ENCODE data around the gene KANSL3. TPM values are rescaled to one million over a fixed set of nuclear protein-coding genes. Genes with fewer than 3 reads are reported as not detected.

The KANSL3 gene
- total and polyA plus RNA-seq, 4 experiments from 2014 or later = 13.3 to 69.7 (median 40.2) TPM

DNA sequence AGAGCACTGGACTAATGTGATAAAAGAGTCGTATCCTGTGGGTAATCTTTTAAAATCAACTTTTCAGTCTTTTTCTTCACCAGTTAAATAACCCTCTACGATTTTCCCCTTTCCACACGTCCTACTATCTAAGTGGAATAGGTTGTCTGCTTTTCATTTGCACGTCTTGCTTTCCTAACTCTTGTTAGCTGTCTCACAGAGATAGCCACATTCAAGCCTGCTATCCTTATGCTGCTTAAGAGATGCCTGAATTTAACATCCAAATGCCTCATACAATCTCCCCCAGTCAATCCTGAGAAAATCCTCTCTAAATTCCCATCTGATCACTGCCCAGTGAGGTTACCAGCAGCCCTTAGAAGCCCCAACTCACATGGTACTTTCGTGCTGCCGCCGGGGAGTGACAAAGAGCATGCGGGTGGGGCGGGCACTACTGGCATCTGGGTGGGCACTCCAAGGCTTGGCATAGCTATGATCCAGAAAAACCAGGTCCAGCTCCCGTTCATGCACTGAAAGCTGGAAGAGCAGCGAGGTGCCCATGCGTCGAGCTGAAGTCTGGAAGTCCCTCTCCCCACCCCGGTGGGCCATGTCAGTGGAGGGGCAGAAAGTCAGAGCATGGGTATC, 1.5 kb downstream of the KANSL3 start:
- H3K9me3 Mint-ChIP-seq = peaks cover 0 to 2% (median 0%) of the 10 kb centered on the region in 8 donors
- H3K27ac ChIP-seq (ENCODE audit: low read depth, low read length) = peak overlapping the region; percentile 77

DNA sequence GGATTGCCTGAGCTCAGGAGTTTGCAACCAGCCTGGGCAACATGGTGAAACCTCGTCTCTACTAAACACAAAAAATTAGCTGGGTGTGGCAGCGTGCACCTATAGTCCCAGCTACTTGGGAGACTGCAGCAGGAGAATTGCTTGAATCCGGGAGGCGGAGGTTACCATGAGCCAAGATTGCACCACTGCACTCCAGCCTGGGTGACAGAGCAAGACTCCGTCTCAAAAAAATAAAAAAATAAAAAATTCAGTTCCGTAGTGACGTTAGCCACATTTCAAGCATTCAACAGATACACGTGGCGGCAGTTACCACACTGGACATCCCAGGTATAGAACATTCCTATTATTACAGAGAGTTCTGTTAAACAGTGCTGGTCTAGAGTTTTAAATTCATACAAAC, 4.5 kb downstream of the KANSL3 start:
- no peak overlapping the region for H3K4me3 Mint-ChIP-seq
- peaks cover 51% of the 10 kb centered on the region for H3K4me1 ChIP-seq (ENCODE audit: insufficient read depth, low read length)
- ChIA-PET CTCF (ENCODE audit: partially characterized antibody) (interaction anchor here (0.7 to 1.1 kb wide), 2 partner anchors 15 to 327 kb away, joined by 3 read pairs; no protein-coding TSS in a partner anchor), POLR2A (ENCODE audit: partially characterized antibody) (interaction anchor here (0.7 kb wide), 1 partner anchor 131 kb away, joined by 3 read pairs; no protein-coding TSS in a partner anchor)
- H3K27me3 Mint-ChIP-seq = no peaks in the 10 kb centered on the region
- peaks cover 27% of the 10 kb centered on the region for H3K36me3 ChIP-seq (ENCODE audit: insufficient read depth, low read length)
- intact Hi-C loops (cut with micrococcal nuclease) = loop anchor here (10.0 kb wide), 1 partner anchor 481 kb away; the partner anchor contains the start of gene ANKRD36
- no peak overlapping the region for H3K27ac Mint-ChIP-seq
- H3K9me3 Mint-ChIP-seq = peaks cover 0 to 2% (median 0%) of the 10 kb centered on the region in 8 donors
- H3K27ac ChIP-seq (ENCODE audit: low read depth, low read length) = no peak overlapping the region
- DNase-seq = no peak
- peaks cover 23 to 62% of the 10 kb centered on the region in 2 donors for H3K36me3 Mint-ChIP-seq
- H3K4me3 ChIP-seq (ENCODE audit: low read length in 2 of 2) = no peak overlapping the region
- H3K4me1 Mint-ChIP-seq = peaks cover 32 to 57% (median 49%) of the 10 kb centered on the region in 4 donors
- H3K27me3 ChIP-seq (ENCODE audit: insufficient read depth, low read length) = no peaks in the 10 kb centered on the region
- H3K9me3 ChIP-seq (ENCODE audit: control insufficient read depth in 1 of 2, low read length in 2 of 2) = no peaks in the 10 kb centered on the region

More for the DNA sequence above, 1.5 kb downstream of the KANSL3 start:
- ChIA-PET POLR2A (ENCODE audit: partially characterized antibody) (interaction anchor here (0.7 to 2.8 kb wide), 12 partner anchors 8 to 220 kb away, joined by 3 to 14 read pairs (median 6); partner anchors contain the start of genes ANKRD39, CNNM3 and CNNM4), CTCF (ENCODE audit: partially characterized antibody) (interaction anchor here (0.8 to 2.4 kb wide), 4 partner anchors 125 to 221 kb away, joined by 3 to 9 read pairs (median 6); partner anchors contain the start of genes ANKRD39 and CNNM4)
- H3K27ac Mint-ChIP-seq = peak overlapping the region; percentile 94 to 99 (median 97)
- no peak for DNase-seq
- peaks cover 8 to 35% of the 10 kb centered on the region in 2 donors for H3K36me3 Mint-ChIP-seq
- peaks cover 29 to 46% (median 39%) of the 10 kb centered on the region in 4 donors for H3K4me1 Mint-ChIP-seq
- Histone ChIP-seq H3K9me3 (ENCODE audit: control insufficient read depth in 1 of 2, low read length in 2 of 2) (no peaks in the 10 kb centered on the region), H3K4me3 (ENCODE audit: low read length in 2 of 2) (peak overlapping the region; percentile 79 to 92), H3K4me1 (ENCODE audit: insufficient read depth, low read length) (peaks cover 46% of the 10 kb centered on the region), H3K36me3 (ENCODE audit: insufficient read depth, low read length) (peaks cover 4% of the 10 kb centered on the region), H3K27me3 (ENCODE audit: insufficient read depth, low read length) (no peaks in the 10 kb centered on the region)
- no peaks in the 10 kb centered on the region for H3K27me3 Mint-ChIP-seq
- intact Hi-C loops (cut with micrococcal nuclease) = loop anchor here (5.0 to 10.0 kb wide), 2 partner anchors 478 to 1361 kb away; partner anchors contain the start of genes ANKRD36 and TMEM131
- peak overlapping the region; percentile 94 to 100 (median 96) for H3K4me3 Mint-ChIP-seq

DNA sequence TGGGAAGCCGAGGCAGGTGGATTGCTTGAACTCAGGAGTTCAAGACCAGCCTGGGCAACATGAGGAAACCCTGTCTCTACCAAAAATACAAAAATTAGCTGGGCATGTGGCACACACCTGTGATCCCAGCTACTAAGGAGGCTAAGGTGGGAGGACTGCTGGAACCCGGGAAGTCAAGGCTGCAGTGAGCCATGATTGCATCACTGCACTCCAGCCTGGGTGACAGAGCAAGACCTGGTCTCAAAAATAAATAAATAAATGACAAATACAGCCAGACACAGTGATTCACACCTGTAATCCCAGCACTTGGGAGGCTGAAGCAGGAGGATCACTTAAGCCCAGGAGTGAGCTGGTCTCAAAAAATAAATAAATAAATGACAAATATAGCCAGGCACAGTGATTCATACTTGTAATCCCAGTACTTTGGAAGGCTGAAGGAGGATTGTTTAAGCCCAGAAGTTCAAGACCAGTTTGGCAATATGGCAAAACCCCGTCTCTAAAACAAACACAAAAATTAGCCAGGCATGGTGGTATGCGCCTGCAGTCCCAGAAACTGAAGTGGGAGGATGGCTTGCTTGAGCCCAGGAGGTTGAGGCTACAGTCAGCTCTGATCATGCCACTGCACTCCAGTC, 6.2 kb downstream of the KANSL3 start:
- POLR2A ChIA-PET (ENCODE audit: partially characterized antibody) = no interaction called here
- peaks cover 42% of the 10 kb centered on the region for H3K4me1 ChIP-seq (ENCODE audit: insufficient read depth, low read length)
- peaks cover 41% of the 10 kb centered on the region for H3K36me3 ChIP-seq (ENCODE audit: insufficient read depth, low read length)
- Mint-ChIP-seq H3K36me3 (peaks cover 28 to 66% of the 10 kb centered on the region in 2 donors), H3K27me3 (no peaks in the 10 kb centered on the region), H3K27ac (peak overlapping the region in 1 of 7 donors; percentile 68), H3K9me3 (peaks cover 0 to 2% (median 0%) of the 10 kb centered on the region in 8 donors), H3K4me1 (peaks cover 30 to 60% (median 48%) of the 10 kb centered on the region in 4 donors), H3K4me3 (no peak overlapping the region)
- intact Hi-C loops (cut with micrococcal nuclease) = loop anchor here (10.0 kb wide), 1 partner anchor 483 kb away; the partner anchor contains the start of gene ANKRD36
- no peak for DNase-seq
- no peak overlapping the region for H3K4me3 ChIP-seq (ENCODE audit: low read length in 2 of 2)
- H3K9me3 ChIP-seq (ENCODE audit: control insufficient read depth in 1 of 2, low read length in 2 of 2) = no peaks in the 10 kb centered on the region
- H3K27ac ChIP-seq (ENCODE audit: low read depth, low read length) = no peak overlapping the region
- CTCF ChIA-PET (ENCODE audit: partially characterized antibody) = interaction anchor here (1.6 kb wide), 1 partner anchor 24 kb away, joined by 5 read pairs; no protein-coding TSS in a partner anchor
- no peaks in the 10 kb centered on the region for H3K27me3 ChIP-seq (ENCODE audit: insufficient read depth, low read length)

DNA sequence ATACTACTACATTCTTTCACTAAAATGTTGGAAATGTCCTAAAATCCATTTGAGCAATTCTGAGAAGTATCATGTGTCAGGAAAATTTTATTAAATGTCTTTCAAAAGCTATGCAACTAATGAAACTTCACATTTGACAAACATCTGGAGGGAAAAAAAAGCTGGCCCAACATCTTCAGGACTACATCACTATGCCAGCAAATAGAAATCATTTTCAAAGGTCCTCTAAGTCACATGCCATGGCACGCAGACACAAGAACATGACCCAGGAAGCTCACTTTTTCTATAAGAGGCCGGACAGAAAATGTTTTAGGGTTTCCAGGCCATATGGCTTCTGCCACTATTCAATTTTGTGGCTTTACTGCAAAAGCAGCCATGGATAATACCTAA, 11.6 kb downstream of the KANSL3 start:
- Mint-ChIP-seq H3K4me3 (no peak overlapping the region), H3K4me1 (peaks cover 14 to 39% (median 31%) of the 10 kb centered on the region in 4 donors), H3K36me3 (peaks cover 32 to 72% of the 10 kb centered on the region in 2 donors), H3K9me3 (no peaks in the 10 kb centered on the region), H3K27ac (no peak overlapping the region), H3K27me3 (no peaks in the 10 kb centered on the region)
- Histone ChIP-seq H3K4me1 (ENCODE audit: insufficient read depth, low read length) (peaks cover 6% of the 10 kb centered on the region), H3K27me3 (ENCODE audit: insufficient read depth, low read length) (no peaks in the 10 kb centered on the region), H3K36me3 (ENCODE audit: insufficient read depth, low read length) (peaks cover 42% of the 10 kb centered on the region), H3K27ac (ENCODE audit: low read depth, low read length) (no peak overlapping the region), H3K9me3 (ENCODE audit: control insufficient read depth in 1 of 2, low read length in 2 of 2) (no peaks in the 10 kb centered on the region), H3K4me3 (ENCODE audit: low read length in 2 of 2) (no peak overlapping the region)
- DNase-seq = no peak
- POLR2A ChIA-PET (ENCODE audit: partially characterized antibody) = interaction anchor here (1.0 kb wide), 1 partner anchor 134 kb away, joined by 3 read pairs; the partner anchor contains the start of gene CNNM4
- CTCF ChIA-PET (ENCODE audit: partially characterized antibody) = interaction anchor here (1.1 kb wide), 1 partner anchor 325 kb away, joined by 3 read pairs; no protein-coding TSS in a partner anchor
- intact Hi-C loops (cut with micrococcal nuclease) = no loop called here

DNA sequence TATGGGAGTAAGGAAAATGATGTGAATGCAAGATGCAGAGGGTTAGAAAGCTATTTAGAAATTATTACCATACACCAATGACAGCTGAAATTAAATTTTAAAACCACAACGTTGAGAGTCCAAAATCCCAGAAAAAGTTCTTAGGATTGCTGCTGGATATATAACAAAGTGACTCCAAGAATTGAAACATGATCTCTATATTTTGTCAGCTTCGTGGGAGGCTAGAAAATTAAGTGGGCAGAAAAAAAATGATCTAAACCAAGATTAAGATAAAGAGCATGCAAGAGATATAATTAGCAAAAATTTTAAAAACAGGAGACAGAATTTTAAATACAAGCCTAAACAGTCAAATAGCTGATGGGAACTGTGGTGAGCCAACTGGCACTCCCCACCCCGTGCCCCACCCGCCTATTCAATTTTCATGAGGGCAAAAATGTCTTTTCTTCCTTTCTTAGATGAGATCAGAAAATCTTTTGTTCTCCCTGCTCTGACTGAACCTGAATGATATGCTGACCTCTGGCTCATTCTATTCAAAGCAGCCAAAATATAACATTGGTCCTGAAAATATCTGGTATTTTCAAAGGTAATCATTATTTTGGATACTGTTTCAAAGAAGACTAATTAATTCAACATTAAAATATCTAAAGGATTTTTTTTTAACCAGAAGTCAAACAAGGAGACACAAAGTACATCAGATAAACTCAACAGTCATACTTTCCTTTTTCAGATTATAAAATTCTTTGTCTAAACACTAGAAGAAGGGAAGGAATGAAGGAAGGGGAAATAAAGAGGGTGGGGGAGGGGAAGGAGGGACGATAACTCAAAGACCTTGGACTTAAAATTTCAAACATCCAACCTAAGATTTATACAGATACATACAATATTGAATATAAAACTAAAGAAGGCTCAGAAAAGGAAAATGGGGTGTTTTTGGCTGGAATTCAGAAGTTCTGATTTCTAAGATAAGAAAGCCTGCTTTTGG, 12.2 kb downstream of the KANSL3 start:
- Mint-ChIP-seq H3K27ac (peak overlapping the region in 3 of 7 donors; percentile 5 to 64 (median 52)), H3K4me1 (peaks cover 14 to 34% (median 26%) of the 10 kb centered on the region in 4 donors), H3K4me3 (no peak overlapping the region), H3K36me3 (peaks cover 27 to 65% of the 10 kb centered on the region in 2 donors), H3K27me3 (no peaks in the 10 kb centered on the region), H3K9me3 (no peaks in the 10 kb centered on the region)
- ChIA-PET CTCF (ENCODE audit: partially characterized antibody) (interaction anchor here (1.1 kb wide), 1 partner anchor 325 kb away, joined by 3 read pairs; no protein-coding TSS in a partner anchor), POLR2A (ENCODE audit: partially characterized antibody) (interaction anchor here (1.0 kb wide), 1 partner anchor 135 kb away, joined by 3 read pairs; the partner anchor contains the start of gene CNNM4)
- Histone ChIP-seq H3K27me3 (ENCODE audit: insufficient read depth, low read length) (no peaks in the 10 kb centered on the region), H3K27ac (ENCODE audit: low read depth, low read length) (no peak overlapping the region), H3K36me3 (ENCODE audit: insufficient read depth, low read length) (peaks cover 37% of the 10 kb centered on the region), H3K4me3 (ENCODE audit: low read length in 2 of 2) (no peak overlapping the region), H3K9me3 (ENCODE audit: control insufficient read depth in 1 of 2, low read length in 2 of 2) (no peaks in the 10 kb centered on the region), H3K4me1 (ENCODE audit: insufficient read depth, low read length) (peaks cover under 1% of the 10 kb centered on the region)
- DNase-seq = no peak
- intact Hi-C loops (cut with micrococcal nuclease) = no loop called here

DNA sequence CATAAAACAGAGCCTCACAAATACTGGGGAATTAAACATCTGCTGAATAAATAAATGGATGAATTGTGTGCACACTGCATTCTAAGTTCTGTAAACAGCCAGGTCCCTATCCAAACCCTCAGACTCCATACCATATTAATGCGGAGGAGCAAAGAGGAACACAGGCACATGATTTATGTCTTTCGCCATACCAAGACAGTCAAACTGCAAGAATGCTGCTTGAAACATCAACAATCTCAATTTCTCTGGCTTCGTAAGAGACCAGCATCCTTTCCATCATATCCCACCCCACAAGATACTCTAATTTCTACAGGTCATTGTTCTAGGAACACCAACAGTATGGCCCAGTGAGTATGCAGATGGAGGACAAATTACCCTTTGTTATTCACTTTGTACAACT, 15.0 kb downstream of the KANSL3 start:
- H3K27ac ChIP-seq (ENCODE audit: low read depth, low read length) = no peak overlapping the region
- Mint-ChIP-seq H3K27me3 (no peaks in the 10 kb centered on the region), H3K4me1 (peaks cover 11 to 32% (median 24%) of the 10 kb centered on the region in 4 donors), H3K36me3 (peaks cover 27 to 62% of the 10 kb centered on the region in 2 donors), H3K27ac (peak overlapping the region in 1 of 7 donors; percentile 15), H3K9me3 (no peaks in the 10 kb centered on the region), H3K4me3 (no peak overlapping the region)
- H3K4me3 ChIP-seq (ENCODE audit: low read length in 2 of 2) = no peak overlapping the region
- ChIA-PET CTCF (ENCODE audit: partially characterized antibody) (interaction anchor here (1.4 kb wide), 1 partner anchor 114 kb away, joined by 3 read pairs; no protein-coding TSS in a partner anchor), POLR2A (ENCODE audit: partially characterized antibody) (interaction anchor here (1.2 kb wide), 1 partner anchor 18 kb away, joined by 3 read pairs; no protein-coding TSS in a partner anchor)
- DNase-seq = no peak
- no peaks in the 10 kb centered on the region for H3K4me1 ChIP-seq (ENCODE audit: insufficient read depth, low read length)
- peaks cover 25% of the 10 kb centered on the region for H3K36me3 ChIP-seq (ENCODE audit: insufficient read depth, low read length)
- no peaks in the 10 kb centered on the region for H3K27me3 ChIP-seq (ENCODE audit: insufficient read depth, low read length)
- no peaks in the 10 kb centered on the region for H3K9me3 ChIP-seq (ENCODE audit: control insufficient read depth in 1 of 2, low read length in 2 of 2)
- intact Hi-C loops (cut with micrococcal nuclease) = no loop called here

Measured in CD4-positive, alpha-beta memory T cell (primary cell).